Lower leg skin (tissue), 4 donors: ENCODE data around the gene PRR11. TPM values are rescaled to one million over a fixed set of nuclear protein-coding genes. Genes with fewer than 3 reads are reported as not detected.
"Not testable (repeated sequence)": the region's sequence is repeated elsewhere in the genome, so short reads cannot be mapped to it uniquely, and the experiment has no call there.

Source experiments
- DNase-seq, 2 donors: peaks; one replicate each; pipeline ENCODE4 v3.0.0-alpha.2; 2019; ENCODE audit warnings: low spot score in 2 of 2
- H3K4me3 ChIP-seq: fragments of 200-600 bp; sonication (generic); 2 replicates; pipeline ENCODE4 v1.5.1; 2017; ENCODE audit warnings: mild to moderate bottlenecking, low read depth; ENCODE audit not compliant: poor library complexity, severe bottlenecking
- CTCF ChIP-seq, 3 donors: fragments of 450-650 bp; IDR thresholded peaks; one replicate each; pipeline ENCODE4 v1.5.1; 2016; ENCODE audit warnings: antibody characterized with exemption in 3 of 3, mild to moderate bottlenecking in 3 of 3, moderate library complexity in 2 of 3
- POLR2A ChIP-seq, 2 donors: fragments of 450-650 bp; IDR thresholded peaks; one replicate each; pipeline ENCODE4 v1.6.1; 2016 to 2017; ENCODE audit warnings: antibody characterized with exemption in 2 of 2, mild to moderate bottlenecking in 1 of 2, moderate library complexity in 1 of 2
- WGBS, 2 donors: methylation state at CpG; one replicate each; pipeline ENCODE4 v1.1.5; 2018; 5-methylcytosine and 5-hydroxymethylcytosine counted together
- intact Hi-C: fragments of 100-400 bp; cut with DNase I; formaldehyde crosslinking; loops from one replicate; pipeline ENCODE4 v1.15.0; 2023; ENCODE audit warnings: low total_unique reads
- total RNA-seq, 4 donors: library from RNA; depleted of rRNA; stranded (reverse); fragments of >200 nt; gene quantifications; one replicate each; pipeline ENCODE4 v1.1.0, GENCODE V29; 2016

Gene PRR11
- total RNA-seq, 4 donors from 2014 or later, result 1.5 to 3.7 (median 2.6) TPM

- intact Hi-C loops, result no loop called here
- DNase-seq, result no peak
- 48 to 98% methylated on average over 2 of the region's 2 CpGs for WGBS, 2 donors
- H3K4me3 ChIP-seq, result no peak overlapping the region
- TF ChIP-seq POLR2A (IDR thresholded peaks at IDR 0.05) (no peak), CTCF (IDR thresholded peaks at IDR 0.05) (no peak)
Observed at GRCh38 chr17:59129814-59130213, 25.7 kb upstream of the PRR11 start.

GRCh38 chr17:59131131-59131530 lies 24.4 kb upstream of the PRR11 start:
- intact Hi-C loops, result no loop called here
- no peak overlapping the region for H3K4me3 ChIP-seq
- 55 to 60% methylated on average over 1 of the region's 1 CpG for WGBS, 2 donors
- no peak for TF ChIP-seq CTCF (IDR thresholded peaks at IDR 0.05)
- TF ChIP-seq POLR2A (IDR thresholded peaks at IDR 0.05), result no peak
- DNase-seq, result no peak

GRCh38 chr17:59138339-59138738 lies 17.2 kb upstream of the PRR11 start:
- DNase-seq, H3K4me3 ChIP-seq, intact Hi-C loops: not testable (repeated sequence)
- 82 to 86% methylated on average over 10 of the region's 10 CpGs for WGBS, 2 donors

GRCh38 chr17:59139939-59140338 lies 15.6 kb upstream of the PRR11 start:
- intact Hi-C loops, result no loop called here
- no peak overlapping the region for H3K4me3 ChIP-seq
- WGBS, 2 donors, result 68 to 71% methylated on average over 4 of the region's 4 CpGs

DNA sequence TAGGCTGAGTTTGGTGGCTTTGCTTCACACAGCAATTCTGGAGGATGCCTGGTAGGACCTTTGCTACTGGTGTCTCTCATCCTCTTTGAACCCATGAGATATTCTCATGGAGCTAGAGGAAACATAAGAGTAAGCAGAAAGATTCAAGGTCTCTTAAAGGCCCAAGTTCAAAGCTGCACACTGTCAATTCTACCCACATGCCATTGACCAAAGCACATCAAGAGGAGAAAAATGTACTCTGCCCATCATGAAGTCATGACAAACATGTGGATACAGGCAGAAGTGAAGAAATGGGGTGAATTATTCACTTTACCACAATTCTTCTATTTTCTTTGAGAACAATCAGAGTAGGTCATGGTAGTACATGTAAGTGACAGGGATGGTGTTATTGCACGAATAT lies 13.7 kb upstream of the PRR11 start:
- TF ChIP-seq CTCF (IDR thresholded peaks at IDR 0.05), result no peak
- no peak for TF ChIP-seq POLR2A (IDR thresholded peaks at IDR 0.05)
- H3K4me3 ChIP-seq, result no peak overlapping the region
- WGBS, 2 donors, result 96 to 100% methylated on average over 1 of the region's 1 CpG
- intact Hi-C loops, result no loop called here
- DNase-seq, result no peak

More at GRCh38 chr17:59139939-59140338, 15.6 kb upstream of the PRR11 start:
- no peak for TF ChIP-seq POLR2A (IDR thresholded peaks at IDR 0.05)
- TF ChIP-seq CTCF (IDR thresholded peaks at IDR 0.05), result no peak
- DNase-seq, result no peak

- TF ChIP-seq POLR2A (IDR thresholded peaks at IDR 0.05), result no peak
- 93 to 97% methylated on average over 4 of the region's 4 CpGs for WGBS, 2 donors
- H3K4me3 ChIP-seq, result no peak overlapping the region
- no peak for DNase-seq
- intact Hi-C loops, result no loop called here
Observed at GRCh38 chr17:59145571-59146096, 9.9 kb upstream of the PRR11 start.

- TF ChIP-seq CTCF (IDR thresholded peaks at IDR 0.05) (no peak), POLR2A (IDR thresholded peaks at IDR 0.05) (no peak)
- 81 to 88% methylated on average over 2 of the region's 2 CpGs for WGBS, 2 donors
- no peak overlapping the region for H3K4me3 ChIP-seq
- DNase-seq, result no peak
- intact Hi-C loops, result no loop called here
Observed at GRCh38 chr17:59149051-59149450, 6.5 kb upstream of the PRR11 start.
